Smooth muscle cell (in vitro differentiated cells): Measurements from ENCODE around the gene CHI3L2. TPM values are rescaled to one million over a fixed set of nuclear protein-coding genes. Genes with fewer than 3 reads are reported as not detected.

Experiments used
- DNase-seq: peaks from one replicate; lab custom pipeline; 2025; ENCODE audit not compliant: unreplicated experiment; lab: John Stamatoyannopoulos, UW
- H2AFZ ChIP-seq: fragments of 200-600 bp; sonication (generic); 2 replicates; pipeline ENCODE4 v1.6.0; 2016; ENCODE audit warnings: antibody characterized with exemption, low read depth, mild to moderate bottlenecking
- H3F3A ChIP-seq: fragments of 200-600 bp; sonication (generic); 2 replicates; pipeline ENCODE4 v1.6.0; 2017; ENCODE audit warnings: antibody characterized with exemption, low read depth
- H3K27ac ChIP-seq: fragments of 200-600 bp; sonication (generic); 2 replicates; pipeline ENCODE4 v1.5.1; 2016; ENCODE audit warnings: low read depth, mild to moderate bottlenecking
- H3K27me3 ChIP-seq: fragments of 200-600 bp; sonication (generic); 2 replicates; pipeline ENCODE4 v1.6.1; 2016; ENCODE audit warnings: low read depth, mild to moderate bottlenecking
- H3K36me3 ChIP-seq: fragments of 200-600 bp; sonication (generic); 2 replicates; pipeline ENCODE4 v1.5.1; 2016; ENCODE audit warnings: low read depth
- H3K4me1 ChIP-seq: fragments of 200-600 bp; sonication (generic); 2 replicates; pipeline ENCODE4 v1.5.1; 2016; ENCODE audit warnings: low read depth
- H3K4me2 ChIP-seq: fragments of 200-600 bp; sonication (generic); 2 replicates; pipeline ENCODE4 v1.6.0; 2016; ENCODE audit warnings: mild to moderate bottlenecking
- H3K4me3 ChIP-seq: fragments of 200-600 bp; sonication (generic); 2 replicates; pipeline ENCODE4 v1.5.1; 2016; ENCODE audit warnings: mild to moderate bottlenecking
- H3K79me2 ChIP-seq: fragments of 200-600 bp; sonication (generic); 2 replicates; pipeline ENCODE4 v1.6.0; 2016; ENCODE audit warnings: low read depth, mild to moderate bottlenecking
- H3K9ac ChIP-seq: fragments of 200-600 bp; sonication (generic); 2 replicates; pipeline ENCODE4 v1.6.0; 2016; ENCODE audit warnings: low read depth
- H3K9me3 ChIP-seq: fragments of 200-600 bp; sonication (generic); replicated peaks from 2 replicates; pipeline ENCODE4 v1.5.1; 2016; ENCODE audit warnings: low read depth
- H4K20me1 ChIP-seq: fragments of 200-600 bp; sonication (generic); 2 replicates; pipeline ENCODE4 v1.6.0; 2016; ENCODE audit warnings: low read depth
- CTCF ChIP-seq: fragments of 200-600 bp; sonication (generic); IDR thresholded peaks from 2 replicates; pipeline ENCODE4 v1.5.1; 2017; ENCODE audit warnings: borderline replicate concordance, mild to moderate bottlenecking, antibody characterized with exemption; ENCODE audit not compliant: insufficient read depth, poor library complexity, severe bottlenecking
- WGBS: methylation state at CpG from one replicate; pipeline ENCODE4 v1.1.7; 2016; ENCODE audit warnings: low lambda C conversion rate; 5-methylcytosine and 5-hydroxymethylcytosine counted together
- polyA plus RNA-seq: library from polyadenylated mRNA; unstranded; fragments of >200 nt; fragmentation: Nextera tagmentation; extraction: Ambion mirVana; gene quantifications from 2 replicates; pipeline ENCODE4 v1.2.1, GENCODE V29; 2016
- total RNA-seq: library from RNA; depleted of rRNA; stranded (reverse); fragments of >200 nt; gene quantifications from 2 replicates; pipeline ENCODE4 v1.2.3, GENCODE V29; 2014

Gene CHI3L2
- total and polyA plus RNA-seq, 2 experiments from 2014 or later = 0.54 to 2.0 TPM

- no peak overlapping the region for H3K4me3 ChIP-seq
- no peaks in the 10 kb centered on the region for H3K79me2 ChIP-seq
- H3K27me3 ChIP-seq = no peaks in the 10 kb centered on the region
- DNase-seq = no peak
- H3K9me3 ChIP-seq = no peaks in the 10 kb centered on the region
- no peak overlapping the region for H2AFZ ChIP-seq
- H3K27ac ChIP-seq = no peak overlapping the region
- no peaks in the 10 kb centered on the region for H3K4me1 ChIP-seq
- no peaks in the 10 kb centered on the region for H4K20me1 ChIP-seq
- no peak overlapping the region for H3K4me2 ChIP-seq
- H3F3A ChIP-seq = no peaks in the 10 kb centered on the region
- no peaks in the 10 kb centered on the region for H3K36me3 ChIP-seq
- no peak for TF ChIP-seq CTCF
- no peak overlapping the region for H3K9ac ChIP-seq
These were observed 56.3 kb downstream of the CHI3L2 start for GRCh38 chr1:111283838-111284237.

- 83% methylated on average over 2 of the region's 2 CpGs for WGBS
- Histone ChIP-seq H3F3A (no peaks in the 10 kb centered on the region), H4K20me1 (no peaks in the 10 kb centered on the region), H3K9me3 (no peaks in the 10 kb centered on the region), H3K9ac (no peak overlapping the region), H3K79me2 (no peaks in the 10 kb centered on the region), H3K4me1 (no peaks in the 10 kb centered on the region), H3K27ac (no peak overlapping the region), H3K4me2 (no peak overlapping the region), H3K27me3 (no peaks in the 10 kb centered on the region), H3K36me3 (no peaks in the 10 kb centered on the region), H3K4me3 (no peak overlapping the region), H2AFZ (no peak overlapping the region)
- no peak for TF ChIP-seq CTCF
- DNase-seq = no peak
These were observed 58.4 kb downstream of the CHI3L2 start for GRCh38 chr1:111285879-111286278.

- 41% methylated on average over 1 of the region's 1 CpG for WGBS
- Histone ChIP-seq H3K36me3 (no peaks in the 10 kb centered on the region), H2AFZ (no peak overlapping the region), H3K79me2 (no peaks in the 10 kb centered on the region), H3K9me3 (no peaks in the 10 kb centered on the region), H3K27me3 (no peaks in the 10 kb centered on the region), H3K27ac (no peak overlapping the region), H3K4me1 (no peaks in the 10 kb centered on the region), H3K4me2 (no peak overlapping the region), H3K4me3 (no peak overlapping the region), H4K20me1 (no peaks in the 10 kb centered on the region), H3K9ac (no peak overlapping the region), H3F3A (no peaks in the 10 kb centered on the region)
- no peak for DNase-seq
- TF ChIP-seq CTCF = no peak
These were observed 59.4 kb downstream of the CHI3L2 start for GRCh38 chr1:111286912-111287311.

- no peak overlapping the region for H3K27ac ChIP-seq
- no peak overlapping the region for H3K9ac ChIP-seq
- H2AFZ ChIP-seq = no peak overlapping the region
- DNase-seq = no peak
- no peaks in the 10 kb centered on the region for H3K4me1 ChIP-seq
- no peaks in the 10 kb centered on the region for H3K36me3 ChIP-seq
- no peaks in the 10 kb centered on the region for H3F3A ChIP-seq
- no peak overlapping the region for H3K4me3 ChIP-seq
- H3K27me3 ChIP-seq = no peaks in the 10 kb centered on the region
- TF ChIP-seq CTCF = no peak
- no peaks in the 10 kb centered on the region for H3K79me2 ChIP-seq
- H3K9me3 ChIP-seq = no peaks in the 10 kb centered on the region
- WGBS = 66% methylated on average over 5 of the region's 5 CpGs
- no peak overlapping the region for H3K4me2 ChIP-seq
- no peaks in the 10 kb centered on the region for H4K20me1 ChIP-seq
These were observed 61.9 kb downstream of the CHI3L2 start for GRCh38 chr1:111289371-111289770.
